Right cardiac atrium (tissue), 5 donors: ENCODE data around the gene FSHR. TPM values are rescaled to one million over a fixed set of nuclear protein-coding genes. Genes with fewer than 3 reads are reported as not detected.
A peak's percentile ranks its signal among the peaks of the same experiment; 100 is the strongest.

Experiments used
- ATAC-seq, 2 donors: fragments of 200-7000 bp; cut with Tn5 transposase; one replicate each; pipeline versions ENCODE4 v1.8.0 to v1.9.1; 2020; ENCODE audit warnings: moderate library complexity in 2 of 2, mild to moderate bottlenecking in 1 of 2
- DNase-seq, 3 donors: peaks; one replicate each; pipeline ENCODE4 v3.0.0-alpha.2; 2020
- H3K27ac ChIP-seq: one replicate; pipeline ENCODE4 v1.5.1; 2013; ENCODE audit warnings: mild to moderate bottlenecking, low read length, control low read depth, moderate library complexity
- H3K27me3 ChIP-seq: one replicate; pipeline ENCODE4 v1.6.1; 2013; ENCODE audit not compliant: control insufficient read depth, insufficient read depth
- H3K4me1 ChIP-seq: one replicate; pipeline ENCODE4 v1.6.1; 2013; ENCODE audit warnings: low read length; ENCODE audit not compliant: control insufficient read depth, insufficient read depth
- H3K4me3 ChIP-seq: one replicate; pipeline ENCODE4 v1.5.1; 2013; ENCODE audit warnings: low read length, control low read depth
- H3K9me3 ChIP-seq: one replicate; pipeline ENCODE4 v1.6.1; 2013; ENCODE audit warnings: low read length; ENCODE audit not compliant: control insufficient read depth
- WGBS: extraction: QIAGEN DNeasy Blood & Tissue Kit; methylation state at CpG from one replicate; pipeline ENCODE4 v1.1.7; 2013; 5-methylcytosine and 5-hydroxymethylcytosine counted together
- intact Hi-C, 4 donors: fragments of 100-400 bp; cut with DNase I; formaldehyde crosslinking; loops; one replicate each; pipeline versions ENCODE4 v1.11.0 to v1.14.0; 2022 to 2023
- polyA plus RNA-seq: library from polyadenylated mRNA; stranded (reverse); fragments of 200-250 nt; gene quantifications from one replicate; pipeline ENCODE4 v1.2.3, GENCODE V29; 2013
- total RNA-seq, 4 donors: library from RNA; stranded (reverse); fragmentation: NEBNext Ultra II Directional; extraction: Animal tissue kit (Norgen Biotek cat#: 25700); gene quantifications; one replicate each; pipeline ENCODE4 v1.2.1, GENCODE V29; 2021
- donor health status: healthy with polysubstance abuse.
- donor health status: DM: no; HTN: yes; CAD: no.
- donor health status: DM: no; HTN: no; CAD: no.
- donor health status: DM: no; HTN: yes; CAD: no; lungs with severe emphysema.
- donor health status: DM: yes; HTN: yes; CAD: no.

Gene FSHR
- total and polyA plus RNA-seq, 5 donors: 0.11 to 0.39 (median 0.22) TPM; not detected in 1

DNA sequence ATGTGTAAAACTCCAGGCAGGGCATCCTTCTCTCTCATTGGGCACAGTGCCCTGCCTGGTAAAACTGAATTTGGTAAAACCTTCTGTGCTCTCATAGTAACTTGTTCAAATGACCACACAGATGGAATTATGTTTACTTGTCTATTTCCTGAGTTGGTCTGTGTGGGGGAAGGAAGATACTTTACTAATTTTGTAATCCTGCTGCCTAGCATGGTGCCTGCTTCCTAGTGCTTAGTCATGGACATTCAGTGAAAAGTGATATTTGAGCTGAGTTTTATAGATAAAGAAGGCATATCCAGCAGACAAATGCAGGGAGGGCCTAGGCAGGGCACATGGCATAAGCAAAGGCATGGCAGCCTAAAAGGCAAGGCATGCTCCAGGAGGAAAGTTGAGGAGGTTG, 199.4 kb downstream of the FSHR start:
- ATAC-seq (no peak), DNase-seq (no peak)
- no peak overlapping the region for H3K27ac ChIP-seq

DNA sequence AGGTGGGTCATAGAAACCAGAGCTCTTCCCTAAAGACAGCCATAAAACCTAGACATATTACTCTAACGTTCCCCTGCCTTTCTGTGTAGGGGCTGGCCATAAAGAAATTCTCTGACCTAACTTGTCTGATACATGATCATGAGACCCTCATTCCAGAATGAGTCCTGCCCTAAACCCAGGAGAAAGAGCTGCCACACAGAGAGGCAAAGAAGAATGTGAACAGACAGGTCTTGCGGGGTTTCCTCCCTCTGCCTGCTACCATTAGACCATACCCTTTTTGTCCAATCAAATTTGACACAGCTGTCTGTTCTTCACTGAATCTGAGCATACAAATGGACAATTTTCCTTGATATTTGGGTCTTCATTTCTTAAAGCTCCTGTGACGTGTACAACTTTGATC, 200.0 kb downstream of the FSHR start:
- H3K27ac ChIP-seq: no peak overlapping the region
- no peaks in the 10 kb centered on the region for H3K9me3 ChIP-seq
- WGBS: 87% methylated on average over 3 of the region's 3 CpGs
- intact Hi-C loops: no loop called here
- ATAC-seq (no peak), DNase-seq (no peak)
- H3K4me3 ChIP-seq: no peak overlapping the region
- H3K27me3 ChIP-seq: no peaks in the 10 kb centered on the region
- H3K4me1 ChIP-seq: no peaks in the 10 kb centered on the region

More for the DNA sequence above, 199.4 kb downstream of the FSHR start:
- intact Hi-C loops: no loop called here
- no peak overlapping the region for H3K4me3 ChIP-seq
- no peaks in the 10 kb centered on the region for H3K9me3 ChIP-seq
- no peaks in the 10 kb centered on the region for H3K27me3 ChIP-seq
- no peaks in the 10 kb centered on the region for H3K4me1 ChIP-seq

DNA sequence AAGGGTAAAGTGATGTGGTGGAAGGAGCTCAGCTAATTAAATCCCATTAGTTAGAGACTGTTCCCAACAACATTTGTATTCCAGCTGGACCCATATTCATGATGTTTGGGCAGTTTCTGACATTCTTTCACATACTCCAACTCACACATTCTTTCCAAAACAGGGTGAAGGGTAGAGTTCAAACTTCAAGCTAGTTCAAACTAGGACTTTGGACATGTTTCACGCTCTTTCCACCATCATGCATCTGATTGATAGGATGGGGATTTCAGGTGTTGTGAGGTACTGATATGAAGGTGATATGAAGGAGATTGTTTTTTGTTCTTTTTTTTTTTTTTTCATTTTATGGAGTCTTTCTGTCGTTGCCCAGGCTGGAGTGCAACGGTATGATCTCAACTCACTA, 201.7 kb downstream of the FSHR start:
- DNase-seq: no peak
- 79% methylated on average over 3 of the region's 3 CpGs for WGBS
- no peak for ATAC-seq
- Histone ChIP-seq H3K27ac (no peak overlapping the region), H3K4me1 (peaks cover 6% of the 10 kb centered on the region), H3K27me3 (no peaks in the 10 kb centered on the region), H3K4me3 (no peak overlapping the region), H3K9me3 (no peaks in the 10 kb centered on the region)
- intact Hi-C loops: no loop called here

GRCh38 chr2:48952143-48952542, 202.2 kb downstream of the FSHR start:
- Histone ChIP-seq H3K4me1 (peaks cover 6% of the 10 kb centered on the region), H3K27ac (no peak overlapping the region), H3K9me3 (no peaks in the 10 kb centered on the region), H3K4me3 (no peak overlapping the region), H3K27me3 (no peaks in the 10 kb centered on the region)
- 41% methylated on average over 5 of the region's 5 CpGs for WGBS
- intact Hi-C loops: no loop called here
- peak in 1 of 3 donors; percentile 42 for DNase-seq
- no peak for ATAC-seq

DNA sequence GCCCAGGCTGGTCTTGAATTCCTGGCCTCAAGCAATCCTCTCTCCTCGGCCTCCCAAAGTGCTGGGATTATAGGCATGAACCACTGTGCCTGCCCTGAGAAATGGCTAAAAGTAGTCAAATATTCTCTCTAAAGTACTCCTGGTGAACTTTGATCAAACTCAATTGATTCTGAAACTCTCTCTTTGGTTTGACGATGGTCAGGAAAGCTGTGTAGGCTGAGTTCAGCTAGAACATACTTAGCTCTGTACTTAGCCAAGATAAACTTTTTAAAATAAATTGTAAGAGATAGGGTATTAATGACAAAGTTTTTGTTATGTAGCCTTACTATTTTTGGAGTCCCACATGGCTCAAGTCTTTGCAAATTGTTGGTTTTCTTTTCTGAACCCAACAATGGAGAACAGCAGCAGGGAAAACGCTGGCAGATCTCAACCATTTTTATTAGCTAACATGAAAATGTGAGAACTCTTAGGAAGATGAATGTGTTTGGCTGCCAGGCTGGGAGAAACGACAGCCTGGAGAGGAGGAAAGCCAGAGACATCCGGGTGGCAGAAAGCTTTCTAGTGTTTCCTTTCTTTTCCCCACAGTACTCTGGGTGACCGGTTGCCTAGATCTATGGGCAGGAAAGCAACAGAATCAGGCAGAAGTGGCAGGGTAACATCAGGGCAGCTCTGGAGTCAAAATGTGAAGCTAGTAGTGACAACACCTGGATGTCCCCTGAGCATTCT, 205.8 kb downstream of the FSHR start:
- Histone ChIP-seq H3K9me3 (no peaks in the 10 kb centered on the region), H3K4me1 (peaks cover 8% of the 10 kb centered on the region), H3K27ac (no peak overlapping the region), H3K27me3 (no peaks in the 10 kb centered on the region), H3K4me3 (no peak overlapping the region)
- WGBS: 29% methylated on average over 6 of the region's 6 CpGs
- DNase-seq (no peak), ATAC-seq (no peak)
- intact Hi-C loops: loop anchor here in 1 of 4 donors (10.0 kb wide), 3 partner anchors 96 to 1456 kb away; no protein-coding TSS in a partner anchor

DNA sequence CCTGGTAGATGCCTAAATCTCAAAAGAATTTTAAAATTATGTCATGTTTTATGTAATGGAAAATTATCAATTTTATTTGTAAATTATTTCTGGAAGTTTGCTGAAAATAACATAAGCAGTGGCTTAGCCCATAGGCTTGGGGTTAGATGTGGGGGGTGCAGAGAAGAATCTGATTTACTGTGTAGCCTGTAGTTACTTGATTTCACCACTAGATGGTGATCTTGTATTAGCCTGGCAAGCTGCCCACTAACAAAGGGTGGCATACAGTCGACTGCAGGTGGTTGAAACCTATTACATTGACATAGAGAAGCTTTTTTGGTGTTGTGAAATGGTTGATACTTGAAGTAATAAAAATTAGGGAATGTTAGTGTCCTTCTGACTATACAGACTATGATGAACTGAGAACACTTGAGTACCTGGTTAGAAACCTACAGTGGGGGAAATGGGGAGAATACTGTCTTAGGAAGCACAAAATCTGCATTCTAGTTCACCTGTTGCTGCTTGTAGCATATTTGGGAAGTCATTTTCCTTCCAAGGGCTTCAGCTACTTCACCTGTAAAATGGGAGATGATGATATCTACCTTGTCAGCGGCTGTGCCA, 207.8 kb downstream of the FSHR start:
- WGBS: 50% methylated on average over 2 of the region's 2 CpGs
- intact Hi-C loops: loop anchor here in 1 of 4 donors (10.0 kb wide), 3 partner anchors 98 to 1458 kb away; no protein-coding TSS in a partner anchor
- Histone ChIP-seq H3K9me3 (no peaks in the 10 kb centered on the region), H3K4me3 (no peak overlapping the region), H3K27me3 (no peaks in the 10 kb centered on the region), H3K4me1 (peaks cover 10% of the 10 kb centered on the region), H3K27ac (no peak overlapping the region)
- no peak for DNase-seq
- peak; percentile 70 to 88 for ATAC-seq

- peaks cover 13% of the 10 kb centered on the region for H3K4me1 ChIP-seq
- WGBS: 56% methylated on average over 1 of the region's 1 CpG
- no peaks in the 10 kb centered on the region for H3K27me3 ChIP-seq
- intact Hi-C loops: loop anchor here in 1 of 4 donors (10.0 kb wide), 3 partner anchors 100 to 1460 kb away; no protein-coding TSS in a partner anchor
- no peak overlapping the region for H3K27ac ChIP-seq
- ATAC-seq (no peak), DNase-seq (no peak)
- H3K9me3 ChIP-seq: no peaks in the 10 kb centered on the region
- no peak overlapping the region for H3K4me3 ChIP-seq
Measured at GRCh38 chr2:48944956-48945355, 209.4 kb downstream of the FSHR start.

- H3K4me3 ChIP-seq: no peak overlapping the region
- no peak for DNase-seq
- no peaks in the 10 kb centered on the region for H3K9me3 ChIP-seq
- peak overlapping the region; percentile 51 for H3K27ac ChIP-seq
- H3K27me3 ChIP-seq: no peaks in the 10 kb centered on the region
- ATAC-seq: peak; percentile 64 to 79
- 24% methylated on average over 3 of the region's 3 CpGs for whole genome bisulfite sequencing
- peaks cover 9% of the 10 kb centered on the region for H3K4me1 ChIP-seq
- intact Hi-C loops: loop anchor here in 1 of 4 donors (10.0 kb wide), 3 partner anchors 101 to 1461 kb away; no protein-coding TSS in a partner anchor
Measured at GRCh38 chr2:48943436-48943835, 210.9 kb downstream of the FSHR start.

DNA sequence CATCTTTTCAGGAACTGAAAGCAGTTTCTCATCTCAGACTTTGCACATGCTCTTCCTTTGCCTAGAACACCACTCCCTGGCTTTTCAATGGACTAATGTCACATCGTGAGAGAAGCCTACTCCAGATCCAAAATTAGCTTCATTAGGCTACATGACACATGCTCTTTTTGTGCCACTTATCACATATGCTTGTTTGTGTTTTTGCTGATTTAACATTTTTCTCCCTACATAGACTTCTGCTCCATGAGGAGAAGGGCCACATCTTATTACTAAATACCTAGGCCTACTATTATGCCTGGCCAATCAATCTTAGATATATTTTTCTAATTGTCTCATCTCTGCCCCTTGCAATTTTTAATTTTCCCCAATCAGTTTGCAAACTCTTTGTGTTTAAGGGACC, 212.4 kb downstream of the FSHR start:
- Histone ChIP-seq H3K27me3 (no peaks in the 10 kb centered on the region), H3K4me1 (peaks cover 7% of the 10 kb centered on the region), H3K27ac (no peak overlapping the region), H3K4me3 (no peak overlapping the region), H3K9me3 (no peaks in the 10 kb centered on the region)
- DNase-seq (no peak), ATAC-seq (no peak)
- 25% methylated on average over 1 of the region's 1 CpG for WGBS
- intact Hi-C loops: loop anchor here in 1 of 4 donors (10.0 kb wide), 3 partner anchors 103 to 1463 kb away; no protein-coding TSS in a partner anchor

DNA sequence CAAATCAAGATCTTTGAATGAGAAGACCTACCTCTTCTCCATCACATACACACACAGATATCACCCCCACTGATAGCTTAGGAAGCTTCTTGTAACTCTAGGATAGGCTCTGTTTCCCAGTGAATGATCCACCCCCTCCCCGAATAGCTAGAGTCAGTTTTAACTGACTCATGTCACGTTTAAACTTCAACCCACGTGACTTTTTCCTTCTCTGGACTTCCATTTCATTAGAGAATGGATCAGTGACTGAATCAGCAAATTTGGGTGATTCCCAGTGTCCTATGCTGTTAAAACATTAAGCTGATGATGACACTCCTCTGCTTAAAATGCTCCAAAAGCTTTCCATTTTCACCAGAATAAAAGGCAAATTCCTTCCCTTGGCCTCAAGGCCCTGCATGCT, 212.9 kb downstream of the FSHR start:
- no peak overlapping the region for H3K4me3 ChIP-seq
- no peaks in the 10 kb centered on the region for H3K27me3 ChIP-seq
- H3K27ac ChIP-seq: no peak overlapping the region
- intact Hi-C loops: loop anchor here in 1 of 4 donors (10.0 kb wide), 3 partner anchors 103 to 1463 kb away; no protein-coding TSS in a partner anchor
- DNase-seq (no peak), ATAC-seq (no peak)
- no peaks in the 10 kb centered on the region for H3K9me3 ChIP-seq
- WGBS: 71% methylated on average over 3 of the region's 3 CpGs
- H3K4me1 ChIP-seq: peaks cover 7% of the 10 kb centered on the region

DNA sequence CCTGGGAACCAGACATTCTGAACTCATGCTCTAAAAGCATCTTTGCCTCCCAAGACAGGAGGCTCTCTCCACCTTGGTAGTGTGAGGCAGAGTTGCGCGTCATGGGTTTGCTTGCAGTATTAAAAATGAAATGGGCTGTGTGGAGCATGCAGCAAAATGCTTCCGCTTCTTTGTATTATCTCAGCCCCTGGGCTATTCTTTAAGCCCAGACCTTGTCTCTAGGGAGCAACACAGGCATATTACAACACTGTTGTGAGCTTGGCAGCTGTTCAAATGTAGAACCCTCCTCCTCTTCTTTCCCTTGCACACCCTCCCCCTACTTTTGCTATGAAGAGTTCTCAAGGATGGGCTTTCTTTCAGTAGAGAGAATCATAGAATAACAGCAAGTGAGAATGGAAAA, 213.7 kb downstream of the FSHR start:
- H3K27ac ChIP-seq: no peak overlapping the region
- H3K27me3 ChIP-seq: no peaks in the 10 kb centered on the region
- WGBS: 43% methylated on average over 3 of the region's 3 CpGs
- no peaks in the 10 kb centered on the region for H3K9me3 ChIP-seq
- H3K4me1 ChIP-seq: peaks cover 7% of the 10 kb centered on the region
- no peak for DNase-seq
- no peak overlapping the region for H3K4me3 ChIP-seq
- intact Hi-C loops: loop anchor here in 1 of 4 donors (10.0 kb wide), 3 partner anchors 104 to 1464 kb away; no protein-coding TSS in a partner anchor
- ATAC-seq: peak; percentile 41 to 45
